SK-N-SH (cell line): ENCODE data around the gene TBC1D10B.

ENCODE experiments used
- CTCF ChIP-seq: fragments of 200-600 bp; sonication (generic); IDR thresholded peaks from 2 replicates; pipeline ENCODE4 v1.6.1; 2017; ENCODE audit warnings: antibody characterized with exemption, mild to moderate bottlenecking, moderate library complexity
- EP300 ChIP-seq, 2 experiments: IDR thresholded peaks; 2 replicates each; pipeline versions ENCODE4 v1.4.0 to v1.6.1; 2012; ENCODE audit warnings: borderline replicate concordance in 1 of 2, low read depth in 1 of 2, low read length in 1 of 2
- IRF3 ChIP-seq: fragments of 150-350 bp; IDR thresholded peaks from 2 replicates; pipeline ENCODE4 v1.6.1; 2016; ENCODE audit warnings: mild to moderate bottlenecking, low read depth, low read length
- REST ChIP-seq: IDR thresholded peaks from 2 replicates; pipeline ENCODE4 v1.6.1; 2012; ENCODE audit warnings: mild to moderate bottlenecking, low read depth, low read length, moderate library complexity
- SIN3A ChIP-seq: IDR thresholded peaks from 2 replicates; pipeline ENCODE4 v1.6.1; 2012; ENCODE audit warnings: low read depth, mild to moderate bottlenecking, low read length, moderate library complexity, borderline replicate concordance
- YY1 ChIP-seq: IDR thresholded peaks from 2 replicates; pipeline ENCODE4 v1.4.0; 2012; ENCODE audit warnings: low read depth, mild to moderate bottlenecking

GRCh38 chr16:30418350-30419181 is 48.3 kb upstream of the TBC1D10B start:
- TF ChIP-seq CTCF (no peak), REST (no peak), EP300 (IDR thresholded peaks at IDR 0.05; ENCODE audit: borderline replicate concordance in 1 of 2, low read depth in 1 of 2, low read length in 1 of 2) (no peak), IRF3 (no peak), SIN3A (no peak), YY1 (no peak)
